ENCODE data around the gene MAP4K5. TPM values are rescaled to one million over a fixed set of nuclear protein-coding genes. Genes with fewer than 3 reads are reported as not detected.
A peak's percentile ranks its signal among the peaks of the same experiment; 100 is the strongest.

MAP4K5 gene
- total and polyA plus RNA-seq, 2 of the 13 experiments (the other 11 are each of a cell fraction or from before 2014, with no cell fraction given): 12.7 to 23.9 TPM

GRCh38 chr14:50542941-50543418 is 10.6 kb upstream of the MAP4K5 start (continued):
- TF ChIP-seq NR2F2 (IDR thresholded peaks at IDR 0.05; ENCODE audit: borderline replicate concordance, low read depth) (no peak), SAP130 (CRISPR knock-in tag; IDR thresholded peaks at IDR 0.05; ENCODE audit: low read depth) (peak; percentile 32; the same call in 1 of the 2 replicates), ZNF282 (IDR thresholded peaks at IDR 0.05; ENCODE audit: partially characterized antibody) (no peak), TP53 (CRISPR knock-in tag; conservative IDR thresholded peaks at IDR 0.05) (no peak), NR2C2 (CRISPR knock-in tag; IDR thresholded peaks at IDR 0.05; ENCODE audit: borderline replicate concordance) (no peak), ADNP (CRISPR knock-in tag; IDR thresholded peaks at IDR 0.05) (no peak), GFI1 (CRISPR knock-in tag; IDR thresholded peaks at IDR 0.05; ENCODE audit: borderline replicate concordance) (no peak), TFAP4 (IDR thresholded peaks at IDR 0.05; ENCODE audit: borderline replicate concordance, low read depth) (no peak), JDP2 (CRISPR knock-in tag; IDR thresholded peaks at IDR 0.05; ENCODE audit: borderline replicate concordance) (no peak), SYNCRIP (IDR thresholded peaks at IDR 0.05; ENCODE audit: insufficient read depth, low read depth, low read length) (no peak), ZNF234 (CRISPR knock-in tag; conservative IDR thresholded peaks at IDR 0.05) (no peak), GTF3A (CRISPR knock-in tag; conservative IDR thresholded peaks at IDR 0.05) (no peak), IKZF4 (CRISPR knock-in tag; IDR thresholded peaks at IDR 0.05; ENCODE audit: borderline replicate concordance, low read depth, not compliant biosample characterization) (no peak), TFE3 (CRISPR knock-in tag; IDR thresholded peaks at IDR 0.05) (no peak), MED1 (CRISPR knock-in tag; IDR thresholded peaks at IDR 0.05) (peak; percentile 31; the same call in 1 of the 2 replicates), RFXAP (CRISPR knock-in tag; IDR thresholded peaks at IDR 0.05; ENCODE audit: borderline replicate concordance) (no peak), FOXA1 (IDR thresholded peaks at IDR 0.05) (no peak), FOXA1 (CRISPR knock-in tag; IDR thresholded peaks at IDR 0.05) (peak; percentile 34; the same call in 1 of the 2 replicates), SRY (CRISPR knock-in tag; IDR thresholded peaks at IDR 0.05) (no peak), TEAD3 (CRISPR knock-in tag; optimal IDR thresholded peaks at IDR 0.05; ENCODE audit: borderline replicate concordance) (peak; percentile 40), CBX5 (CRISPR knock-in tag; IDR thresholded peaks at IDR 0.05; ENCODE audit: borderline replicate concordance) (no peak), HDAC6 (IDR thresholded peaks at IDR 0.05; ENCODE audit: low read depth, low read length) (no peak), ZNF746 (CRISPR knock-in tag; IDR thresholded peaks at IDR 0.05) (no peak)
- TF ChIP-seq, protein P1, sequence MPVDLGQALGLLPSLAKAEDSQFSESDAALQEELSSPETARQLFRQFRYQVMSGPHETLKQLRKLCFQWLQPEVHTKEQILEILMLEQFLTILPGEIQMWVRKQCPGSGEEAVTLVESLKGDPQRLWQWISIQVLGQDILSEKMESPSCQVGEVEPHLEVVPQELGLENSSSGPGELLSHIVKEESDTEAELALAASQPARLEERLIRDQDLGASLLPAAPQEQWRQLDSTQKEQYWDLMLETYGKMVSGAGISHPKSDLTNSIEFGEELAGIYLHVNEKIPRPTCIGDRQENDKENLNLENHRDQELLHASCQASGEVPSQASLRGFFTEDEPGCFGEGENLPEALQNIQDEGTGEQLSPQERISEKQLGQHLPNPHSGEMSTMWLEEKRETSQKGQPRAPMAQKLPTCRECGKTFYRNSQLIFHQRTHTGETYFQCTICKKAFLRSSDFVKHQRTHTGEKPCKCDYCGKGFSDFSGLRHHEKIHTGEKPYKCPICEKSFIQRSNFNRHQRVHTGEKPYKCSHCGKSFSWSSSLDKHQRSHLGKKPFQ (CRISPR knock-in tag; IDR thresholded peaks at IDR 0.05; ENCODE audit: insufficient replicate concordance): no peak
- TF ChIP-seq, protein P2, sequence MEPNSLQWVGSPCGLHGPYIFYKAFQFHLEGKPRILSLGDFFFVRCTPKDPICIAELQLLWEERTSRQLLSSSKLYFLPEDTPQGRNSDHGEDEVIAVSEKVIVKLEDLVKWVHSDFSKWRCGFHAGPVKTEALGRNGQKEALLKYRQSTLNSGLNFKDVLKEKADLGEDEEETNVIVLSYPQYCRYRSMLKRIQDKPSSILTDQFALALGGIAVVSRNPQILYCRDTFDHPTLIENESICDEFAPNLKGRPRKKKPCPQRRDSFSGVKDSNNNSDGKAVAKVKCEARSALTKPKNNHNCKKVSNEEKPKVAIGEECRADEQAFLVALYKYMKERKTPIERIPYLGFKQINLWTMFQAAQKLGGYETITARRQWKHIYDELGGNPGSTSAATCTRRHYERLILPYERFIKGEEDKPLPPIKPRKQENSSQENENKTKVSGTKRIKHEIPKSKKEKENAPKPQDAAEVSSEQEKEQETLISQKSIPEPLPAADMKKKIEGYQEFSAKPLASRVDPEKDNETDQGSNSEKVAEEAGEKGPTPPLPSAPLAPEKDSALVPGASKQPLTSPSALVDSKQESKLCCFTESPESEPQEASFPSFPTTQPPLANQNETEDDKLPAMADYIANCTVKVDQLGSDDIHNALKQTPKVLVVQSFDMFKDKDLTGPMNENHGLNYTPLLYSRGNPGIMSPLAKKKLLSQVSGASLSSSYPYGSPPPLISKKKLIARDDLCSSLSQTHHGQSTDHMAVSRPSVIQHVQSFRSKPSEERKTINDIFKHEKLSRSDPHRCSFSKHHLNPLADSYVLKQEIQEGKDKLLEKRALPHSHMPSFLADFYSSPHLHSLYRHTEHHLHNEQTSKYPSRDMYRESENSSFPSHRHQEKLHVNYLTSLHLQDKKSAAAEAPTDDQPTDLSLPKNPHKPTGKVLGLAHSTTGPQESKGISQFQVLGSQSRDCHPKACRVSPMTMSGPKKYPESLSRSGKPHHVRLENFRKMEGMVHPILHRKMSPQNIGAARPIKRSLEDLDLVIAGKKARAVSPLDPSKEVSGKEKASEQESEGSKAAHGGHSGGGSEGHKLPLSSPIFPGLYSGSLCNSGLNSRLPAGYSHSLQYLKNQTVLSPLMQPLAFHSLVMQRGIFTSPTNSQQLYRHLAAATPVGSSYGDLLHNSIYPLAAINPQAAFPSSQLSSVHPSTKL (CRISPR knock-in tag; IDR thresholded peaks at IDR 0.05): peak; percentile 42; the same call in 1 of the 2 replicates
